GM18909 (cell line): ENCODE results near the gene TAF11L14.
"Not testable (repeated sequence)": the region's sequence is repeated elsewhere in the genome, so short reads cannot be mapped to it uniquely, and the experiment has no call there.

Source experiments
- ATAC-seq: cut with Tn5 transposase; IDR thresholded peaks from one replicate; pipeline ENCODE4 v1.9.1; 2021; ENCODE audit warnings: mild to moderate bottlenecking; ENCODE audit not compliant: unreplicated experiment, poor library complexity

TAF11L14 gene

GRCh38 chr5:17634160-17634559 is at the start of gene TAF11L14:
TSS of gene TAF11L14 (plus strand) at chr5:17634460.
- ATAC-seq = no peak

GRCh38 chr5:17585658-17586057 is 48.6 kb upstream of the TAF11L14 start, which contains the start of gene TAF11L7:
TSS of gene TAF11L7 (minus strand) at chr5:17585758.
- not testable (repeated sequence) for ATAC-seq

DNA sequence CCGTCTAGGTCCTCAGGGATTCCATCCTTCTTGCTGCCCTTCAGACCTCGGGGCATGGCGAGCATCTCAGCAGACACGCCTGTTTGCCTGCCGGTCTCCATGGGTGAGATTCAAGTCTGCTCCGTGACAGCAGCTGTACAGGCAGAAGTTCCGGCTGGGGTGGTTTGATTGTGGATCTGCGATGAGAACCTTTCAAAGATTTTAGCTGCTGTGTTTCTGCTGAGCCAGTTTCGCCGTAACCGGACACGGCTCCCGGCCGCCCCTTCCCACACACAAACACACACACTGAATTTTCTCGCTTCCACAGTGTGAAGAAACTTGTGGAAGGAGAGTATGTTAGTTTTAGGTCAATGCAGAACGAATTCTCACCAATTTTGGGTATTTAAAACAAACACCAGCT is 43.4 kb upstream of the TAF11L14 start, which contains the start of gene TAF11L8:
TAF11L8 (minus strand) TSS at position 101 of the 400 bp plus-strand sequence.
- not testable (repeated sequence) for ATAC-seq

- ATAC-seq = not testable (repeated sequence)
Measured at GRCh38 chr5:17594255-17594654, 40.0 kb upstream of the TAF11L14 start, which contains the start of gene TAF11L9. TSS of gene TAF11L9 (minus strand) at chr5:17594394.

- ATAC-seq = not testable (repeated sequence)
Measured at GRCh38 chr5:17597728-17598127, 36.5 kb upstream of the TAF11L14 start, which contains the start of gene TAF11L10. TSS of gene TAF11L10 (minus strand) at chr5:17597828.

DNA sequence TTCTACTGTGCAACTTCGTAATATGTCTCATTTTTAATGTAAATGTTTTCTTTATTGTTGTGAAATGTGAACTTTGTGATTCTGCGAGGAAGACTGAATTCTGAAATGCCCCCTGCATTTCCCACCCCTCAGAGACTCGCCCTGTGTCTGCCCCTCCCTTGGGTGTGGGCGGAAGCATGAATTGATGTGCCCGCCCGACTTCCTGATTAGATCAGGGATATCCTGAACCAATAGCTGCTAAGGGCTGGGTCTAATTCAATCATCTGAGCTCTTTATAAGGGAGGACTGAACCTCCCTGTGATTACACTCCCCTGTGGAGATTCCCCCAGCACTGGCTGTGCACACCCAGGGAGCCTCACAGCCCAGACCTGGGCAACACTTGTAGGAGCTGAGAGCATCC is 30.4 kb upstream of the TAF11L14 start, which contains the start of gene TAF11L11:
TAF11L11 (plus strand) TSS at position 304 of the 400 bp plus-strand sequence.
- ATAC-seq = not testable (repeated sequence)

- ATAC-seq = no peak
Measured at GRCh38 chr5:17604951-17605350, 29.3 kb upstream of the TAF11L14 start.

- not testable (repeated sequence) for ATAC-seq
Measured at GRCh38 chr5:17607461-17607860, 26.8 kb upstream of the TAF11L14 start.

DNA sequence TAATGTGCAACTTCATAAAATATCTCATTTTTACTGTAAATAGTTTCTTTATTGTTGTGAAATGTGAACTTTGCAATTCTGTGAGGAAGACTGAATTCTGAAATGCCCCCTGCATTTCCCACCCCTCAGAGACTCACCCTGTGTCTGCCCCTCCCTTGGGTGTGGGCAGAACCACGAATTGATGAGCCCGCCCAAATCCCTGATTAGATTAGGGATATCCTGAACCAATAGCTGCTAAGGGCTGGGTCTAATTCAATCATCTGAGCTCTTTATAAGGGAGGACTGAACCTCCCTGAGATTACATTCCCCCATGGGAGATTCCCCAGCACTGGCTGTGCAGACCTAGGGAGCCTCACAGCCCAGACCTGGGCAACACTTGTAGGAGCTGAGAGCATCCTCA is 24.2 kb upstream of the TAF11L14 start, which contains the start of gene TAF11L12:
TAF11L12 (plus strand) TSS at position 301 of the 400 bp plus-strand sequence.
- not testable (repeated sequence) for ATAC-seq

DNA sequence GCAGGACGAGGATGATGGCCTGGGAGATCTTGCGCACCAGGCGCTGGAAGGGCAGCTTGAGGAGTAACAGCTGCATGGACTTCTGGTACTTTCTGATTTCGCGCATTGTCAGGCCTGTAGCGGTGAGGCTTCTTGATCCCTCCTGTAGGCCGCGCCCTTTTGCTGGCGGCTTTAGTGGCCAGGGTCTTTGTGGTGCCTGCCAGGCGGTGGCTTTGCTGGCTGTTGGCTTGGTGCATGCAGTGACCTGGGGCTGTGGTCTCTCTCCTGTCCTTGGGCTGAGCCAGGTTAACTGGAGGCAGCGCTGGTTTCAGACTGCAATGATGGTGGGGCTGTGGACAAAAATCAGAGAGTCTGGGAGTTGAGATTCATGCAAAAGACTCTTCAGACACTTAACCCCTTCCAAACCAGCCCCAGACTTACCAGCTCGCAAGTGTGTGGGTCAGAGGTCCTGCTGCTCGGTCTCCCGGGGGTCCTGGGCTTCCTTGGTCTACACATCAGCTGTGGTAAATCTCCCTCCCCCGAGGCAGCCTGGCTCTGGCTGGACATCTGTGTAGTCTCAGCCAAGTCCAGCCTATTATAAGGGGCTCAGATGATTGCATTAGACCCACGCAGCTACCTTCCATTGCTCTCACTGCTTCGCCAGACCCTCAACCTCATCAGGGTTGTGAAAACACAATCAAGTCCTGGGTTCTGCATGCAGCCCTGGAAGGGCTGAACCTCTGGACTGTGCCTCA is 19.2 kb upstream of the TAF11L14 start:
- no peak for ATAC-seq

DNA sequence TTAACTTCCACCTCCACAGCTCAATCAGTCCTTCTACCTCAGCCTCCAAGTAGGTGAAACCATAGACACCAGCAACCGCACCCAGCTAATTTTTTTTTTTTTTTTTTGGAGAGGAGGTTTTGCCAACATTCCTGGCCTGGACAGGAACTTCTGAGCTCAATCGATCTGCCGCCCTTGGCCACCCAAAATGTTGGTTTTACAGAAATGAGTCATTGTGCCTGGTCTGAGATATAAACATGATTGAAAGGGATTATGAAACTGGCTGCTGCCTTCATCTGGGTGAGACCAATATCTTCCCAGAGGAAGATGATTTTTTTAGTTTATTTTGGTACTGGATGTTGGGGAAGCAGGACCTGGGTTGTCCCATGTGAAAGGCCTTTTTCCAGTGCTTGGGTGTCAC is 14.9 kb upstream of the TAF11L14 start:
- ATAC-seq = no peak

DNA sequence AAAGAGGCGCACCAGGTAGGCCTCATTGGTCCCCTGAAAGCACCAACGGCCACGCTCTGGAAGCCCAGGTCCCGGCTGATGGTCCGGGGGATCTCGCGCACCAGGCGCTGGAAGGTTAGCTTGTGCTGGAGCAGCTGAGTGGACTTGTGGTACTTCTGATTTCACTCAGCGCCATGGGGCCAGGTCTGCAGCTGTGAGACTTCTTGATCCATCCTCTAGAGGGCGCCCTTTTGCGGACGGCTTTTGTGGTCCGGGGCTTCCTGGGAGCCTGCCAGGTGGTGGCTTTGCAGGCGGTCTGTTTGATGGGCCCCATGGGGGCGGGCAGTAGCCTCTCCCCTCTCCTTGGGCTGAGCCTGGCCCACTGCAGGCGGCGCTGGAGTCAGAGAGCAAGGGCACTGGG is 13.6 kb upstream of the TAF11L14 start:
- ATAC-seq = no peak

DNA sequence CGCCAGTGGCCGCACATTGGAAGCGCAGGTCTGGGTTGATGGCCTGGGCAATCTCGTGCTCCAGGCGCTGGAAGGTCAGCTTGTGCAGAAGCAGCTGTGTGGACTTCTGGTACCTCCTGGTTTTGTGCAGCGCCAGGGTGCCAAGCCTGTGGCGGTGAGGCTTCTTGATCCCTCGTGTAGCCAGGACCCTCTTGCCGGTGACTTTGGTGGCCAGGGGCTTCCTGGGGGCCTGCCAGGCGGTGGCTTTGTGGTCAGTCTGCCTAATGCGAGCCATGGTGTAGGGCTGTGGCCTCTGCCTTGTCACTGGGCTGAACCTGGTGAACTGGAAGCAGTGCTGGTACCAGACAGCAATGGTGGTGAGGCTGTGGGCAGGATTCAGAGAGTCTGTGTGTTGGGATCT is 8.6 kb upstream of the TAF11L14 start:
- no peak for ATAC-seq

- not testable (repeated sequence) for ATAC-seq
Measured at GRCh38 chr5:17631788-17632187, 2.5 kb upstream of the TAF11L14 start, which contains the start of gene TAF11L13. TSS of gene TAF11L13 (plus strand) at chr5:17632088.

DNA sequence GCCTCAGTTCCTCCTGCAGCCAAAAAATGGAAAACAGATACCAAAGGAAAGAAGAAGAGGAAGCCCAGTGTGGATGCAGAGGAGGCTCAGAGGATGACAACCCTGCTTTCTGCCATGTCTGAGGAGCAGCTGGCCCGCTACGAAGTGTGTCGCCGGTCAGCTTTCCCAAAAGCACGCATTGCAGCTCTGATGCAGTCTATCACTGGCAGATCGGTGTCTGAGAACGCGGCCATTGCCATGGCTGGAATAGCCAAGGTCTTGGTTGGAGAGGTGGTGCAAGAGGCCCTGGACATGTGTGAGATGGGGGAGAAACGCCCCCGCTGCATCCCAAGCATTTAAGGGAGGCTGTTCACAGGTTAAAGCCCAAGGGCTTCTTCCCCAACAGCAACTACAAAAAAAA is 15.0 kb downstream of the TAF11L14 start:
- not testable (repeated sequence) for ATAC-seq

- not testable (repeated sequence) for ATAC-seq
Measured at GRCh38 chr5:17655201-17655759, 21.0 kb downstream of the TAF11L14 start.

DNA sequence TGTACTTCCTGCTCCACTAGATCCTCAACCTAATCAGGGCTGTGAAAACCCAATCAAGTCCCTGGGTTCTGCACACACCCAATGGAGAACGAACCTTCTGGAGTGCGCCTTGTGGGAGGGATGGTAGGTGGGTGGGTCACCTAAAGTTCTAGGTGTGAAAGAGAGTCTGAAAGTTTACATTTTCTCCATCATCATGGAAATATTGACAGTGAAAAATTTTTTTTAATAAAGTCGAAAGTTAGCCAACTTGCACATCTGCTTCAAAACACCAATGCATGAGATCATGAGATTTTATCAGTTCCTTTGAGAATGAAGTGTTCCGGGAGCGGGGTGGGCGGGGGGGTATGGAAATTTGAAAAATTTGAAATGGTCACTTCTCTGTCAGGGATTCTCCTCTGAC is 21.7 kb downstream of the TAF11L14 start:
- no peak for ATAC-seq

GRCh38 chr5:17663182-17663581 is 28.9 kb downstream of the TAF11L14 start:
- ATAC-seq = no peak

DNA sequence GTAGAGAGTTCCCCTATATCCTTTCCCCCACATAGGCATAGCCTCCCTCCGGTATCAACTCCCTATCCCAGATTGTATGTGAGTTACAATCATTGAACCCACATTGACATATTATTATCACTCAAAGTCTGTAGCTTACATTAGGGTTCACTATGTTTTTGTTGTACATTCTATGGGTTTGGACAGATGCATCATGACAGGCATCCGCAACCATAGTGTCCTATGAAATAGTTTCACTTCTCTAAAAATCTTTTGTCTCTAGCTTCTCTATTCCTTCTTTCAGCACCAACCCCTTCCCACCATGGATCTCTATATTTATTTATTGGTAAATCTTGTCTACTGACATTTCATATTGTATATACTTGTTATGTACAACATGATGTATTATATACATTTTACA is 31.6 kb downstream of the TAF11L14 start:
- no peak for ATAC-seq

DNA sequence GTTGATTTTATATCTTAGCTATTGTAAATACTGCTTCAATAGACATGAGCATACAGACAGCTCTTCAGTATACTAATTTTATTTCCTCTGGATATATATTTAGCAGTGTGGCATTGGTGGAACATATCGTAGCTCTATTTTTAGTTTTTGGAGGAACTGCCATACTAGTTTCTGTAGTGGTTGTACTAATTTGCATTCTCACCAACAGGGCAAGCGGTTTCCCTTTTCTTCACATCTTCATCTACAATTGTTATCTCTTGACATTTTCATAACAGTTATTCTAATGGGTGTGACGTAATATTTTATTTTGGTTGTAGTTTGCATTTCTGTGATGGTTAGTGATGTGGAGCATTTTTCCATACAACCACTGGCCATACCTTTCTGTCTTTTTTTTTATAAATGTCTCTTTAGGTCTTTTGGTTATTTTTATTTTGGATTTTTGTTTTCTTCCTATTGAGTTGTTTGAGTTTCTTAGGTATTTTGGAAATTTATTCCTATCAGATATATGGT is 32.5 kb downstream of the TAF11L14 start:
- no peak for ATAC-seq

DNA sequence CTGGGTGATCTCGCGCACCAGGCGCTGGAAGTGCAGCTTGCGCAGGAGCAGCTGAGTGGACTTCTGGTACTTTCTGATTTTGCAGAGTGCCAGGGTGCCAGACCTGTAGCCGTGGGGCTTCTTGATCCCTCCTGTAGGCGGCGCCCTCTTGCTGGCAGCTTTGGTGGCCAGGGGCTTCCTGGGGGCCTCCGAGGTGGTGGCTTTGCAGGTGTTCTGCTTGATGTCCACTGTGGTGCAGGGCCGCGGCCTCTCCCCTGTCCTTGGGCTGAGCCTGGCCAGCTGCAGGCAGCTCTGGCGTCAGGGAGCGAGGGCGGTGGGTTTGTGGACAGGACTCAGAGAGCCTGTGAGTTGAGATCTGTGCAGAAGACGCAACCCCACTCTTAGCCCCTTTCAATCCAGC is 36.1 kb downstream of the TAF11L14 start:
- no peak for ATAC-seq
